ENCODE measurements around the gene TBX19. TPM values are rescaled to one million over a fixed set of nuclear protein-coding genes. Genes with fewer than 3 reads are reported as not detected.

The TBX19 gene
- total and polyA plus RNA-seq, 3 donors from 2014 or later, result 1.9 to 2.7 (median 2.7) TPM

GRCh38 chr1:168285521-168285790 lies 4.8 kb downstream of the TBX19 start:
- H3K4me3 ChIP-seq, result no peak overlapping the region
- no peaks in the 10 kb centered on the region for H3K27me3 ChIP-seq
- TF ChIP-seq CTCF (IDR thresholded peaks at IDR 0.05), result no peak
- TF ChIP-seq POLR2A (IDR thresholded peaks at IDR 0.05), result no peak
- intact Hi-C loops (cut with DNase I; ENCODE audit: low total_unique reads), result no loop called here
- H3K36me3 ChIP-seq (ENCODE audit: low read depth, missing control alignments), result no peaks in the 10 kb centered on the region
- no peak overlapping the region for H3K27ac ChIP-seq
- DNase-seq, result no peak
- no peaks in the 10 kb centered on the region for H3K9me3 ChIP-seq
- no peaks in the 10 kb centered on the region for H3K4me1 ChIP-seq

- 91% methylated on average over 4 of the region's 4 CpGs for WGBS, 2 donors
These were observed 5.6 kb downstream of the TBX19 start for GRCh38 chr1:168285971-168286927.

GRCh38 chr1:168287237-168287664 lies 6.6 kb downstream of the TBX19 start:
- no peaks in the 10 kb centered on the region for H3K4me1 ChIP-seq
- no peak overlapping the region for H3K4me3 ChIP-seq
- no peak overlapping the region for H3K27ac ChIP-seq
- 94 to 97% methylated on average over 1 of the region's 1 CpG for WGBS, 2 donors
- intact Hi-C loops (cut with DNase I; ENCODE audit: low total_unique reads), result no loop called here
- H3K27me3 ChIP-seq, result no peaks in the 10 kb centered on the region
- H3K9me3 ChIP-seq, result no peaks in the 10 kb centered on the region
- DNase-seq, result no peak
- TF ChIP-seq POLR2A (IDR thresholded peaks at IDR 0.05) (no peak), CTCF (IDR thresholded peaks at IDR 0.05) (no peak)
- no peaks in the 10 kb centered on the region for H3K36me3 ChIP-seq (ENCODE audit: low read depth, missing control alignments)

More at GRCh38 chr1:168285971-168286927, 5.6 kb downstream of the TBX19 start:
- H3K4me1 ChIP-seq, result no peaks in the 10 kb centered on the region
- no peaks in the 10 kb centered on the region for H3K27me3 ChIP-seq
- no peaks in the 10 kb centered on the region for H3K36me3 ChIP-seq (ENCODE audit: low read depth, missing control alignments)
- intact Hi-C loops (cut with DNase I; ENCODE audit: low total_unique reads), result no loop called here
- no peak overlapping the region for H3K4me3 ChIP-seq
- TF ChIP-seq POLR2A (IDR thresholded peaks at IDR 0.05), result no peak
- no peak for TF ChIP-seq CTCF (IDR thresholded peaks at IDR 0.05)
- DNase-seq, result no peak
- no peak overlapping the region for H3K27ac ChIP-seq
- H3K9me3 ChIP-seq, result no peaks in the 10 kb centered on the region

- intact Hi-C loops (cut with DNase I; ENCODE audit: low total_unique reads), result no loop called here
- Histone ChIP-seq H3K36me3 (ENCODE audit: low read depth, missing control alignments) (no peaks in the 10 kb centered on the region), H3K27ac (no peak overlapping the region), H3K4me3 (no peak overlapping the region), H3K9me3 (no peaks in the 10 kb centered on the region), H3K4me1 (no peaks in the 10 kb centered on the region), H3K27me3 (no peaks in the 10 kb centered on the region)
- WGBS, 2 donors, result 87 to 90% methylated on average over 3 of the region's 3 CpGs
- TF ChIP-seq POLR2A (IDR thresholded peaks at IDR 0.05) (no peak), CTCF (IDR thresholded peaks at IDR 0.05) (no peak)
- DNase-seq, result no peak
These were observed 7.8 kb downstream of the TBX19 start for GRCh38 chr1:168288311-168289052.

All from testis (tissue), 3 donors.